Measurements from ENCODE around the gene STK32C.
"Not testable (repeated sequence)": the region's sequence is repeated elsewhere in the genome, so short reads cannot be mapped to it uniquely, and the experiment has no call there.

Gene STK32C

GRCh38 chr10:132164761-132165278, 142.9 kb downstream of the STK32C start:
- DNase-seq = no peak

- DNase-seq = no peak
Observed at GRCh38 chr10:132163826-132164515, 143.8 kb downstream of the STK32C start.

- DNase-seq = peak in 1 of 2 experiments; percentile 19
Observed at GRCh38 chr10:132163278-132163765, 144.4 kb downstream of the STK32C start.

GRCh38 chr10:132162590-132163277, 145.0 kb downstream of the STK32C start:
- no peak for DNase-seq

- DNase-seq = no peak
Observed at GRCh38 chr10:132162021-132162531, 145.7 kb downstream of the STK32C start.

GRCh38 chr10:132160834-132161622, 146.7 kb downstream of the STK32C start:
- DNase-seq = not testable (repeated sequence)

GRCh38 chr10:132160231-132160630, 147.5 kb downstream of the STK32C start:
- not testable (repeated sequence) for DNase-seq

- DNase-seq = peak in 1 of 2 experiments; percentile 13
Observed at GRCh38 chr10:132159302-132160230, 148.2 kb downstream of the STK32C start.

- peak in 1 of 2 experiments; percentile 24 for DNase-seq
Observed at GRCh38 chr10:132158823-132159222, 148.9 kb downstream of the STK32C start.

GRCh38 chr10:132158122-132158741, 149.5 kb downstream of the STK32C start:
- peak in 1 of 2 experiments; percentile 48 for DNase-seq

Data from stimulated activated CD4-positive, alpha-beta T cell treated with anti-CD3 and anti-CD28 coated beads, Interleukin-4, amount 100 ng/mL, for 4 hours (primary cell).